CD4-positive, alpha-beta T cell (primary cell): ENCODE results near the gene LINGO1. TPM values are rescaled to one million over a fixed set of nuclear protein-coding genes. Genes with fewer than 3 reads are reported as not detected.

Experiments used
- ATAC-seq: fragments of 200-7000 bp; cut with Tn5 transposase; one replicate; pipeline ENCODE4 v1.10.0; 2022; ENCODE audit warnings: mild to moderate bottlenecking; ENCODE audit not compliant: poor library complexity
- CTCF ChIA-PET: fragments of 350-600 bp; sonication (Branson Sonifier 250); formaldehyde crosslinking; loops from one replicate; lab custom pipeline; 2021; ENCODE audit warnings: antibody characterized with exemption, inconsistent platforms; lab: Charles Lee
- POLR2A ChIA-PET: fragments of 350-600 bp; sonication (Branson Sonifier 250); formaldehyde crosslinking; loops from one replicate; lab custom pipeline; 2021; ENCODE audit warnings: antibody characterized with exemption, inconsistent platforms; lab: Charles Lee
- DNase-seq, 14 experiments: peaks; one replicate each; pipeline ENCODE4 v3.0.0-alpha.2; 2013 to 2020; ENCODE audit warnings: mixed read lengths in 2 of 14
- H3K27ac ChIP-seq, 2 donors: one replicate each; pipeline versions ENCODE4 v1.5.1 to v1.7.0; 2013; ENCODE audit warnings: low read length in 2 of 2, low read depth in 1 of 2, mild to moderate bottlenecking in 1 of 2
- H3K27me3 ChIP-seq, 2 experiments: 1 replicate in 1 of 2; 2 replicates in 1 of 2; pipeline versions ENCODE4 v1.6.1 to v1.7.0; 2013; ENCODE audit warnings: low read length in 2 of 2, control low read depth in 1 of 2, mild to moderate bottlenecking in 1 of 2, moderate library complexity in 1 of 2; ENCODE audit not compliant: insufficient read depth in 2 of 2, control insufficient read depth in 1 of 2
- H3K36me3 ChIP-seq: one replicate; pipeline ENCODE4 v1.6.1; 2013; ENCODE audit warnings: low read length, control low read depth; ENCODE audit not compliant: insufficient read depth
- H3K4me1 ChIP-seq: one replicate; pipeline ENCODE4 v1.6.1; 2013; ENCODE audit warnings: low read length, control low read depth; ENCODE audit not compliant: insufficient read depth
- H3K4me3 ChIP-seq: one replicate; pipeline ENCODE4 v1.5.1; 2013; ENCODE audit warnings: mild to moderate bottlenecking, low read length, moderate library complexity
- H3K9me3 ChIP-seq, 2 experiments: 1 replicate in 1 of 2; 2 replicates in 1 of 2; pipeline versions ENCODE4 v1.6.1 to v1.7.0; 2013; ENCODE audit warnings: low read length in 2 of 2, mild to moderate bottlenecking in 2 of 2, control low read depth in 1 of 2, moderate library complexity in 1 of 2; ENCODE audit not compliant: control insufficient read depth in 1 of 2, insufficient read depth in 1 of 2
- H3K27ac Mint-ChIP-seq: one replicate; pipeline ENCODE4 v1.8.0; 2020; ENCODE audit warnings: mixed read lengths
- H3K27me3 Mint-ChIP-seq: one replicate; pipeline ENCODE4 v1.8.0; 2021; ENCODE audit warnings: mixed read lengths
- H3K36me3 Mint-ChIP-seq: one replicate; pipeline ENCODE4 v1.8.0; 2021; ENCODE audit warnings: low read depth, mixed read lengths
- H3K4me1 Mint-ChIP-seq: one replicate; pipeline ENCODE4 v1.8.0; 2021; ENCODE audit warnings: low read depth, mixed read lengths
- H3K4me3 Mint-ChIP-seq: one replicate; pipeline ENCODE4 v1.8.0; 2020; ENCODE audit warnings: mild to moderate bottlenecking, mixed read lengths
- H3K9me3 Mint-ChIP-seq: one replicate; pipeline ENCODE4 v1.8.0; 2020; ENCODE audit warnings: mixed read lengths
- CTCF ChIP-seq: fragments of 200-600 bp; IDR thresholded peaks from one replicate; pipeline ENCODE4 v1.8.0; 2022; ENCODE audit warnings: antibody characterized with exemption, mild to moderate bottlenecking
- intact Hi-C, 2 experiments: fragments of 100-400 bp; cut with DNase I in 1 of 2; cut with micrococcal nuclease in 1 of 2; formaldehyde crosslinking; loops; one replicate each; pipeline versions ENCODE4 v1.15.1 to v1.9.0; 2023 to 2025; cut with DNase I, micrococcal nuclease
- total RNA-seq, 174 experiments: library from RNA in 2 of 174; stranded (reverse) in 2 of 174; gene quantifications; one replicate each; pipeline ENCODE4 v1.2.3 and lab custom pipeline; 2021 to 2026

Gene LINGO1
- total RNA-seq, 2 experiments from 2014 or later = not detected

- no peaks in the 10 kb centered on the region for H3K36me3 Mint-ChIP-seq
- no peak overlapping the region for H3K4me3 Mint-ChIP-seq
- no peak overlapping the region for H3K27ac ChIP-seq
- no peak overlapping the region for H3K4me3 ChIP-seq
- H3K4me1 ChIP-seq = no peaks in the 10 kb centered on the region
- ATAC-seq (no peak), DNase-seq (no peak)
- H3K9me3 Mint-ChIP-seq = no peaks in the 10 kb centered on the region
- ChIA-PET POLR2A (no interaction called here), CTCF (no interaction called here)
- H3K27me3 Mint-ChIP-seq = peaks cover 25% of the 10 kb centered on the region
- H3K36me3 ChIP-seq = no peaks in the 10 kb centered on the region
- no peak overlapping the region for H3K27ac Mint-ChIP-seq
- no peaks in the 10 kb centered on the region for H3K9me3 ChIP-seq
- intact Hi-C loops = no loop called here
- TF ChIP-seq CTCF = no peak
- H3K27me3 ChIP-seq = peaks cover 3 to 9% of the 10 kb centered on the region in 2 experiments
- no peaks in the 10 kb centered on the region for H3K4me1 Mint-ChIP-seq
Measured at GRCh38 chr15:77641999-77642398, 9.3 kb upstream of the LINGO1 start.

- peaks cover 38% of the 10 kb centered on the region for H3K27me3 Mint-ChIP-seq
- peaks cover 13 to 20% of the 10 kb centered on the region in 2 experiments for H3K27me3 ChIP-seq
- ChIA-PET CTCF (no interaction called here), POLR2A (no interaction called here)
- H3K27ac Mint-ChIP-seq = no peak overlapping the region
- H3K36me3 ChIP-seq = no peaks in the 10 kb centered on the region
- H3K4me1 Mint-ChIP-seq = peaks cover 1% of the 10 kb centered on the region
- no peaks in the 10 kb centered on the region for H3K9me3 Mint-ChIP-seq
- ATAC-seq = no peak
- H3K36me3 Mint-ChIP-seq = no peaks in the 10 kb centered on the region
- H3K4me1 ChIP-seq = no peaks in the 10 kb centered on the region
- H3K9me3 ChIP-seq = no peaks in the 10 kb centered on the region
- no peak for TF ChIP-seq CTCF
- no peak overlapping the region for H3K27ac ChIP-seq
- no peak overlapping the region for H3K4me3 ChIP-seq
- no peak for DNase-seq
- intact Hi-C loops = no loop called here
- H3K4me3 Mint-ChIP-seq = no peak overlapping the region
Measured at GRCh38 chr15:77640615-77641014, 7.9 kb upstream of the LINGO1 start.

- H3K36me3 ChIP-seq = no peaks in the 10 kb centered on the region
- no peaks in the 10 kb centered on the region for H3K9me3 ChIP-seq
- ATAC-seq (no peak), DNase-seq (no peak)
- intact Hi-C loops = loop anchor here in 1 of 2 experiments (10.0 kb wide), 1 partner anchor 235 kb away; no protein-coding TSS in a partner anchor
- H3K27ac ChIP-seq = no peak overlapping the region
- H3K4me1 ChIP-seq = peaks cover 7% of the 10 kb centered on the region
- ChIA-PET POLR2A (no interaction called here), CTCF (no interaction called here)
- TF ChIP-seq CTCF = no peak
- no peak overlapping the region for H3K4me3 ChIP-seq
- Mint-ChIP-seq H3K36me3 (no peaks in the 10 kb centered on the region), H3K9me3 (no peaks in the 10 kb centered on the region), H3K27ac (no peak overlapping the region), H3K4me1 (peaks cover 5% of the 10 kb centered on the region), H3K4me3 (no peak overlapping the region), H3K27me3 (peaks cover 43% of the 10 kb centered on the region)
- peaks cover 20 to 31% of the 10 kb centered on the region in 2 experiments for H3K27me3 ChIP-seq
Measured at GRCh38 chr15:77639431-77639830, 6.7 kb upstream of the LINGO1 start.
